C1 segment of cervical spinal cord (tissue), 14 donors: ENCODE measurements around the gene STAT3.
"Not testable (repeated sequence)": the region's sequence is repeated elsewhere in the genome, so short reads cannot be mapped to it uniquely, and the experiment has no call there.

ENCODE experiments used
- DNase-seq, 14 donors: peaks; one replicate each; lab custom pipeline; 2025; lab: John Stamatoyannopoulos, UW

The STAT3 gene

GRCh38 chr17:42264366-42264765 is 123.9 kb downstream of the STAT3 start:
- DNase-seq, result not testable (repeated sequence)
